ENCODE data around the gene SPNS2. TPM values are rescaled to one million over a fixed set of nuclear protein-coding genes. Genes with fewer than 3 reads are reported as not detected.
A peak's percentile ranks its signal among the peaks of the same experiment; 100 is the strongest.

The SPNS2 gene
- total RNA-seq, 4 donors from 2014 or later: 12.4 to 81.0 (median 31.9) TPM

GRCh38 chr17:4527566-4528125, 29.0 kb downstream of the SPNS2 start:
- Histone ChIP-seq H3K27me3 (no peaks in the 10 kb centered on the region), H3K27ac (no peak overlapping the region), H3K36me3 (no peaks in the 10 kb centered on the region), H3K4me1 (no peaks in the 10 kb centered on the region), H3K4me3 (no peak overlapping the region), H3K9me3 (no peaks in the 10 kb centered on the region)
- TF ChIP-seq, protein P1, sequence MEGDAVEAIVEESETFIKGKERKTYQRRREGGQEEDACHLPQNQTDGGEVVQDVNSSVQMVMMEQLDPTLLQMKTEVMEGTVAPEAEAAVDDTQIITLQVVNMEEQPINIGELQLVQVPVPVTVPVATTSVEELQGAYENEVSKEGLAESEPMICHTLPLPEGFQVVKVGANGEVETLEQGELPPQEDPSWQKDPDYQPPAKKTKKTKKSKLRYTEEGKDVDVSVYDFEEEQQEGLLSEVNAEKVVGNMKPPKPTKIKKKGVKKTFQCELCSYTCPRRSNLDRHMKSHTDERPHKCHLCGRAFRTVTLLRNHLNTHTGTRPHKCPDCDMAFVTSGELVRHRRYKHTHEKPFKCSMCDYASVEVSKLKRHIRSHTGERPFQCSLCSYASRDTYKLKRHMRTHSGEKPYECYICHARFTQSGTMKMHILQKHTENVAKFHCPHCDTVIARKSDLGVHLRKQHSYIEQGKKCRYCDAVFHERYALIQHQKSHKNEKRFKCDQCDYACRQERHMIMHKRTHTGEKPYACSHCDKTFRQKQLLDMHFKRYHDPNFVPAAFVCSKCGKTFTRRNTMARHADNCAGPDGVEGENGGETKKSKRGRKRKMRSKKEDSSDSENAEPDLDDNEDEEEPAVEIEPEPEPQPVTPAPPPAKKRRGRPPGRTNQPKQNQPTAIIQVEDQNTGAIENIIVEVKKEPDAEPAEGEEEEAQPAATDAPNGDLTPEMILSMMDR (IDR thresholded peaks at IDR 0.05): no peak
- no peak for TF ChIP-seq POLR2A (IDR thresholded peaks at IDR 0.05)
- DNase-seq: no peak

- TF ChIP-seq, protein P1 (IDR thresholded peaks at IDR 0.05): no peak
- no peak for TF ChIP-seq POLR2A (IDR thresholded peaks at IDR 0.05)
- Histone ChIP-seq H3K4me1 (peaks cover 0 to 15% (median 3%) of the 10 kb centered on the region in 4 donors), H3K27ac (peak overlapping the region in 2 of 4 donors; percentile 13 to 45), H3K36me3 (no peaks in the 10 kb centered on the region), H3K9me3 (no peaks in the 10 kb centered on the region), H3K27me3 (no peaks in the 10 kb centered on the region), H3K4me3 (no peak overlapping the region)
- no peak for DNase-seq
Observed at GRCh38 chr17:4529533-4530152, 31.0 kb downstream of the SPNS2 start.

DNA sequence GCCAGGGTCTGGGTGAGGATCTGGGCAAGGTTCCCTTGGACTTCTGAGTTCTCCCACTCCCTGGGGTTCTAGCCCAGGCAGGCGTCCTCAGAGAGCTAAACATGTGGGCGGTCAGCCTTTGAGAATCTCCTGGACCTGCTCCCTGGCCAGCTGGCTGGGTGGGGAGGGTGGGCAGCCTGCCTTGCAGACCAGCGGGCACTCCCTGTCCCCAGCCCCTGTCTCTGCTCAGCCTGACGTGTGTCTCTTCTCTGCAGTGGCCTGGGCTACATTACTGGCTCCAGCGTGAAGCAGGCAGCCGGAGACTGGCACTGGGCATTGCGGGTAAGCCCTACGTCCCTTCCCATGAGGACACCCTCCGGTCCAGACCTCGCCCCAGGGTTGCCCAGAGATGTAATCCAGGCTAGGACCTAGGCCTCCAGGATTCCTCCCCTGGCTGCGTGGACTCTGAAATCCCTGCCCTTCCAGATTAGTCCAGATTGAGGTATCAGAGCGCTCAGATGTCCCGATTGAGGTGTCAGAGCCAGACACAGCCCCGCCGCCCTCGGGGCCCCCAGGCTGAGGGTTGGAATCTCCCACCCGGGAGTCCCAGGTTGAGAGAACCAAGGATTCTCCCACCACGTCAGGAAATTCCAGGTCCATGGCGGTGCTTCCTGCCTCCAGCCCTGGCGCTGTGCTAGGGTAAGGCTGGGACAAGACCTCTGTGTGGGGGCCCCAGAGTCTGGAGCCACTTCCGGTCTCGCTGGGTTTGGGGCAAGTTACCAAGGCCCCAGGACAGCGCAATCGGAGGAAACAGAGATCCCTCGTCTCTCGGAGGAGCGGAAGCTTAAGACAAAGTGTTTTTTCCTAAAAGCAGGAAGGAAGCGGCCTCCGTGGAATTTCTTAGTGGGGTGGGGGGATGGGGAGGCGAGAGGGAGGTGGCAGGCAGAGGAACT, 32.4 kb downstream of the SPNS2 start:
- Histone ChIP-seq H3K9me3 (no peaks in the 10 kb centered on the region), H3K27ac (peak overlapping the region in 2 of 4 donors; percentile 25 to 45), H3K4me1 (peaks cover 0 to 27% (median 3%) of the 10 kb centered on the region in 4 donors), H3K4me3 (no peak overlapping the region), H3K36me3 (no peaks in the 10 kb centered on the region), H3K27me3 (no peaks in the 10 kb centered on the region)
- no peak for DNase-seq
- TF ChIP-seq, protein P1 (IDR thresholded peaks at IDR 0.05): no peak
- TF ChIP-seq POLR2A (IDR thresholded peaks at IDR 0.05): no peak

- Histone ChIP-seq H3K36me3 (peaks cover 0 to 1% (median 0%) of the 10 kb centered on the region in 3 donors), H3K4me3 (no peak overlapping the region), H3K27me3 (no peaks in the 10 kb centered on the region), H3K9me3 (no peaks in the 10 kb centered on the region), H3K4me1 (peaks cover 0 to 38% (median 7%) of the 10 kb centered on the region in 4 donors), H3K27ac (no peak overlapping the region)
- DNase-seq: no peak
- TF ChIP-seq, protein P1 (IDR thresholded peaks at IDR 0.05): no peak
- TF ChIP-seq POLR2A (IDR thresholded peaks at IDR 0.05): no peak
Observed at GRCh38 chr17:4531988-4532736, 33.5 kb downstream of the SPNS2 start.

GRCh38 chr17:4532860-4533522, 34.3 kb downstream of the SPNS2 start:
- Histone ChIP-seq H3K27me3 (no peaks in the 10 kb centered on the region), H3K27ac (peak overlapping the region in 1 of 4 donors; percentile 77), H3K36me3 (peaks cover 0 to 6% (median 0%) of the 10 kb centered on the region in 3 donors), H3K9me3 (no peaks in the 10 kb centered on the region), H3K4me3 (no peak overlapping the region), H3K4me1 (peaks cover 0 to 43% (median 7%) of the 10 kb centered on the region in 4 donors)
- no peak for TF ChIP-seq POLR2A (IDR thresholded peaks at IDR 0.05)
- TF ChIP-seq, protein P1 (IDR thresholded peaks at IDR 0.05): no peak
- no peak for DNase-seq

All from Peyer's patch (tissue), 4 donors.